ENCODE measurements around the gene OR6J1.

DNA sequence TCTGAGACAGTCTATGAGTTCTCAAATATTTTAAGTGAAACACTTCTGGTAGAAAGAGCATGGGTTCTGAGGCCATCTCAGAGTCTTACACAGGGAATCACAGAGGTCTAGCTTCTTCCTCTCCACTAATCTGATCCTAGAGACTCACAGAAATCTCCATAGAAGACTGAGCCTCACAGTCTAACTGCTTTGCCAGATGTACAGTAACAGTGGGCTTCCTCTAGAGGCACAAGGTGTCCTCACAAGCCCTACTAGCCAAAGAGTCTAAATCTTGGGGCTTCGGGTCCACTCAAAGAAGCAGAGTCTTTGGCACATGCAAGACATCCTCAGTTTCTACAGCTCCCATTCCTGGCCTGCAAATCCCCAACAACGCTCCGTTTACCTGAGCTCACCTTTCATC, 14.1 kb downstream of the OR6J1 start:
- TF ChIP-seq, protein P1, sequence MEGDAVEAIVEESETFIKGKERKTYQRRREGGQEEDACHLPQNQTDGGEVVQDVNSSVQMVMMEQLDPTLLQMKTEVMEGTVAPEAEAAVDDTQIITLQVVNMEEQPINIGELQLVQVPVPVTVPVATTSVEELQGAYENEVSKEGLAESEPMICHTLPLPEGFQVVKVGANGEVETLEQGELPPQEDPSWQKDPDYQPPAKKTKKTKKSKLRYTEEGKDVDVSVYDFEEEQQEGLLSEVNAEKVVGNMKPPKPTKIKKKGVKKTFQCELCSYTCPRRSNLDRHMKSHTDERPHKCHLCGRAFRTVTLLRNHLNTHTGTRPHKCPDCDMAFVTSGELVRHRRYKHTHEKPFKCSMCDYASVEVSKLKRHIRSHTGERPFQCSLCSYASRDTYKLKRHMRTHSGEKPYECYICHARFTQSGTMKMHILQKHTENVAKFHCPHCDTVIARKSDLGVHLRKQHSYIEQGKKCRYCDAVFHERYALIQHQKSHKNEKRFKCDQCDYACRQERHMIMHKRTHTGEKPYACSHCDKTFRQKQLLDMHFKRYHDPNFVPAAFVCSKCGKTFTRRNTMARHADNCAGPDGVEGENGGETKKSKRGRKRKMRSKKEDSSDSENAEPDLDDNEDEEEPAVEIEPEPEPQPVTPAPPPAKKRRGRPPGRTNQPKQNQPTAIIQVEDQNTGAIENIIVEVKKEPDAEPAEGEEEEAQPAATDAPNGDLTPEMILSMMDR (IDR thresholded peaks at IDR 0.05; ENCODE audit: control extremely low read depth in 1 of 3, insufficient read depth in 1 of 3, low read depth in 1 of 3, low read length in 3 of 3) = no peak
- no peak for TF ChIP-seq YY1 (IDR thresholded peaks at IDR 0.05; ENCODE audit: low read depth, low read length)
- TF ChIP-seq POLR2A (IDR thresholded peaks at IDR 0.05; ENCODE audit: control extremely low read depth in 1 of 2, low read depth in 2 of 2, low read length in 2 of 2) = no peak
- TF ChIP-seq JUND (IDR thresholded peaks at IDR 0.05; ENCODE audit: low read length) = no peak
- TF ChIP-seq RXRA (IDR thresholded peaks at IDR 0.05; ENCODE audit: insufficient read depth, low read depth, low read length) = no peak
- TF ChIP-seq EZH2 (IDR thresholded peaks at IDR 0.05; ENCODE audit: low read depth, low read length, severe bottlenecking) = no peak
- no peak for TF ChIP-seq EP300 (IDR thresholded peaks at IDR 0.05; ENCODE audit: borderline replicate concordance in 1 of 2, low read depth in 2 of 2, low read length in 2 of 2)
- no peak for TF ChIP-seq SP2 (IDR thresholded peaks at IDR 0.05; ENCODE audit: low read length)
- no peak for TF ChIP-seq CEBPB (IDR thresholded peaks at IDR 0.05; ENCODE audit: low read depth, low read length)
- no peak for TF ChIP-seq E2F6 (IDR thresholded peaks at IDR 0.05)
